Spleen (tissue), 11 donors: ENCODE results near the gene FXYD5. TPM values are rescaled to one million over a fixed set of nuclear protein-coding genes. Genes with fewer than 3 reads are reported as not detected.

Experiments
- DNase-seq: peaks from one replicate; pipeline ENCODE4 v3.0.0-alpha.2; 2020
- H3K27ac ChIP-seq, 8 donors: fragments of 200-600 bp; sonication (generic) in 7 of 8; 1 replicate in 4 of 8; 2 replicates in 4 of 8; pipeline versions ENCODE4 v1.5.0 to v1.8.0; 2016 to 2021; ENCODE audit warnings: inconsistent platforms in 4 of 8, mild to moderate bottlenecking in 4 of 8, moderate library complexity in 1 of 8
- H3K27me3 ChIP-seq, 7 donors: fragments of 200-600 bp; sonication (generic) in 6 of 7; replicated peaks in 1 of 7; 1 replicate in 4 of 7; 2 replicates in 3 of 7; pipeline versions ENCODE4 v1.5.0 to v1.8.0; 2016 to 2021; ENCODE audit warnings: inconsistent platforms in 3 of 7, mild to moderate bottlenecking in 1 of 7
- H3K36me3 ChIP-seq, 6 donors: fragments of 200-600 bp; sonication (generic) in 5 of 6; 1 replicate in 4 of 6; 2 replicates in 2 of 6; pipeline versions ENCODE4 v1.5.0 to v1.8.0; 2016 to 2021; ENCODE audit warnings: inconsistent platforms in 2 of 6
- H3K4me1 ChIP-seq, 6 donors: fragments of 200-600 bp; sonication (generic) in 5 of 6; 1 replicate in 3 of 6; 2 replicates in 3 of 6; pipeline versions ENCODE4 v1.5.0 to v1.8.0; 2016 to 2021; ENCODE audit warnings: inconsistent platforms in 3 of 6
- H3K4me3 ChIP-seq, 8 donors: fragments of 200-600 bp; sonication (generic) in 7 of 8; 1 replicate in 4 of 8; 2 replicates in 4 of 8; pipeline versions ENCODE4 v1.5.0 to v1.8.0; 2016 to 2021; ENCODE audit warnings: inconsistent platforms in 4 of 8, mild to moderate bottlenecking in 4 of 8, moderate library complexity in 2 of 8
- H3K9me3 ChIP-seq, 8 donors: fragments of 200-600 bp; sonication (generic) in 7 of 8; 1 replicate in 4 of 8; 2 replicates in 4 of 8; pipeline versions ENCODE4 v1.5.0 to v1.8.0; 2016 to 2021; ENCODE audit warnings: inconsistent platforms in 4 of 8
- CTCF ChIP-seq, 11 experiments: fragments of 200-600 bp in 7 of 11; fragments of 450-650 bp in 4 of 11; sonication (generic) in 4 of 11; IDR thresholded peaks in 8 of 11; conservative IDR thresholded peaks in 3 of 11; 1 replicate in 7 of 11; 2 replicates in 4 of 11; pipeline versions ENCODE4 v1.4.0 to v1.8.0; 2016 to 2021; ENCODE audit warnings: antibody characterized with exemption in 11 of 11, inconsistent platforms in 4 of 11, mild to moderate bottlenecking in 1 of 11
- POLR2A ChIP-seq, 3 donors: fragments of 450-650 bp; IDR thresholded peaks; one replicate each; pipeline ENCODE4 v1.5.1; 2017; ENCODE audit warnings: antibody characterized with exemption in 3 of 3, mild to moderate bottlenecking in 1 of 3
- POLR2AphosphoS5 ChIP-seq, 3 donors: sonication (generic); formaldehyde crosslinking; IDR thresholded peaks; one replicate each; pipeline ENCODE4 v1.5.1; 2017; ENCODE audit warnings: antibody characterized with exemption in 3 of 3
- WGBS, 5 donors: extraction: QIAGEN DNeasy Blood & Tissue Kit in 3 of 5; methylation state at CpG; one replicate each; pipeline versions ENCODE4 v1.1.5 to v1.1.7; 2013 to 2018; 5-methylcytosine and 5-hydroxymethylcytosine counted together
- intact Hi-C: fragments of 100-400 bp; cut with DNase I; formaldehyde crosslinking; loops from one replicate; pipeline ENCODE4 v1.15.0; 2023; ENCODE audit warnings: low total_unique reads
- polyA plus RNA-seq, 3 donors: library from polyadenylated mRNA; stranded (reverse); fragments of 200-250 nt; gene quantifications; one replicate each; pipeline ENCODE4 v1.2.1, GENCODE V29; 2013
- total RNA-seq, 7 donors: library from RNA; depleted of rRNA in 3 of 7; stranded (reverse); fragments of >200 nt in 3 of 7; fragmentation: NEBNext Ultra II Directional in 4 of 7; extraction: Animal tissue kit (Norgen Biotek cat#: 25700) in 4 of 7; gene quantifications; one replicate each; pipeline versions ENCODE4 v1.1.0 to v1.2.1, GENCODE V29; 2016 to 2021
- donor health status: healthy with polysubstance abuse.
- donor health status: DM: no; HTN: no; CAD: no; lungs with moderate emphysema.
- donor health status: DM: no; HTN: no; CAD: no.
- donor health status: Bipolar disorder and iron deficiency.
- donor health status: healthy.
- donor health status: DM: no; HTN: no; CAD: no.
- donor health status: DM: yes; HTN: yes; CAD: no.

Gene FXYD5
- total and polyA plus RNA-seq, 10 donors: 132 to 235 (median 175) TPM

GRCh38 chr19:35153701-35154524, 622 bp upstream of the FXYD5 start:
- 0 to 1% (median 1%) methylated on average over 29 to 36 of the region's 36 CpGs for WGBS, 5 donors
- intact Hi-C loops: loop anchor here (5.0 to 10.0 kb wide), 2 partner anchors 51 to 113 kb away; partner anchors contain the start of gene USF2

GRCh38 chr19:35155441-35155840, 906 bp downstream of the FXYD5 start:
- Histone ChIP-seq H3K9me3 (no peaks in the 10 kb centered on the region), H3K36me3 (peaks cover 5 to 42% (median 35%) of the 10 kb centered on the region in 6 donors), H3K27ac (peak overlapping the region; percentile 77 to 98 (median 89)), H3K4me3 (peak overlapping the region; percentile 56 to 92 (median 72)), H3K27me3 (peaks cover 0 to 6% (median 0%) of the 10 kb centered on the region in 7 donors), H3K4me1 (peaks cover 5 to 58% (median 36%) of the 10 kb centered on the region in 6 donors)
- TF ChIP-seq POLR2AphosphoS5 (IDR thresholded peaks at IDR 0.05) (peak in 1 of 3 donors; percentile 47), CTCF (IDR thresholded peaks at IDR 0.05 in 8 of 11, conservative IDR thresholded peaks at IDR 0.05 in 3 of 11) (peak in 2 of 11 experiments; percentile 7 to 27), POLR2A (IDR thresholded peaks at IDR 0.05) (no peak)
- DNase-seq: no peak
- intact Hi-C loops: loop anchor here (10.0 kb wide), 1 partner anchor 49 kb away; no protein-coding TSS in a partner anchor
- 5 to 9% (median 5%) methylated on average over 13 to 17 of the region's 17 CpGs; no CpG with 5 or more reads in 1 of the 5 donors for WGBS, 5 donors

More at GRCh38 chr19:35153701-35154524, 622 bp upstream of the FXYD5 start:
- Histone ChIP-seq H3K27ac (peak overlapping the region; percentile 77 to 98 (median 89)), H3K4me3 (peak overlapping the region; percentile 56 to 92 (median 72)), H3K4me1 (peaks cover 5 to 58% (median 36%) of the 10 kb centered on the region in 6 donors), H3K27me3 (peaks cover 0 to 6% (median 0%) of the 10 kb centered on the region in 7 donors), H3K36me3 (peaks cover 5 to 27% (median 20%) of the 10 kb centered on the region in 6 donors), H3K9me3 (no peaks in the 10 kb centered on the region)
- peak; percentile 52 to 65 (median 55) for TF ChIP-seq POLR2AphosphoS5 (IDR thresholded peaks at IDR 0.05)
- TF ChIP-seq POLR2A (IDR thresholded peaks at IDR 0.05): no peak
- peak; percentile 55 to 84 (median 68) for TF ChIP-seq CTCF (IDR thresholded peaks at IDR 0.05 in 8 of 11, conservative IDR thresholded peaks at IDR 0.05 in 3 of 11)
- peak; percentile 91 for DNase-seq

- peaks cover 0 to 6% (median 0%) of the 10 kb centered on the region in 7 donors for H3K27me3 ChIP-seq
- H3K9me3 ChIP-seq: no peaks in the 10 kb centered on the region
- H3K36me3 ChIP-seq: peaks cover 5 to 49% (median 40%) of the 10 kb centered on the region in 6 donors
- no peak for DNase-seq
- peak overlapping the region in 5 of 8 donors; percentile 86 to 98 (median 91) for H3K27ac ChIP-seq
- H3K4me1 ChIP-seq: peaks cover 5 to 58% (median 36%) of the 10 kb centered on the region in 6 donors
- intact Hi-C loops: loop anchor here (10.0 kb wide), 1 partner anchor 49 kb away; no protein-coding TSS in a partner anchor
- 88 to 96% (median 88%) methylated on average over 6 of the region's 6 CpGs for WGBS, 5 donors
- TF ChIP-seq CTCF (IDR thresholded peaks at IDR 0.05 in 8 of 11, conservative IDR thresholded peaks at IDR 0.05 in 3 of 11) (no peak), POLR2A (IDR thresholded peaks at IDR 0.05) (no peak), POLR2AphosphoS5 (IDR thresholded peaks at IDR 0.05) (no peak)
- H3K4me3 ChIP-seq: peak overlapping the region; percentile 56 to 92 (median 72)
These were observed 1.6 kb downstream of the FXYD5 start for GRCh38 chr19:35155981-35156672.
